GM19240 (cell line): Measurements from ENCODE around the gene BOC.
A peak's percentile ranks its signal among the peaks of the same experiment; 100 is the strongest.

Source experiments
- DNase-seq: peaks from one replicate; pipeline ENCODE4 v3.0.0; 2011; ENCODE audit warnings: low spot score; ENCODE audit not compliant: insufficient read length

The BOC gene

GRCh38 chr3:113223475-113224281 is 12.3 kb downstream of the BOC start:
- peak; percentile 57 for DNase-seq

DNA sequence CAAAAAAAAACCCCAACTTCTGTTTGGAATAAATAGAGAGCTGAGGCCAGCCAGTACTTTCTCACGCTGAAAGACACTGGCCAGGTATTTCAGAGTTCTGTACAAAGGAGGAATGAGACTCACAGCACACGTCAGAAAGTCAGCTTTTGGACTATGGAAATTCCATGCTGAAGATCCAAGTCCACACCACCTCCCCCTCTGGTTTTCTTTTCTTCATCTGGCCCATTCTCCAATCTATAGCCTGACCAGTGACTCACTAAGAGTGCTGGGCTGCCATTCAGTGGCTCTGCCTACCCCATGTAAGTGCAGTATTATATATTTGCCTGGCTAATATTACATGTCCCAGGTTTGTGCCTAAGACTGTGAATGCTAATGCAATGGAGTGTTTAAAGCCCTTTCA is 13.9 kb downstream of the BOC start:
- DNase-seq, result no peak

DNA sequence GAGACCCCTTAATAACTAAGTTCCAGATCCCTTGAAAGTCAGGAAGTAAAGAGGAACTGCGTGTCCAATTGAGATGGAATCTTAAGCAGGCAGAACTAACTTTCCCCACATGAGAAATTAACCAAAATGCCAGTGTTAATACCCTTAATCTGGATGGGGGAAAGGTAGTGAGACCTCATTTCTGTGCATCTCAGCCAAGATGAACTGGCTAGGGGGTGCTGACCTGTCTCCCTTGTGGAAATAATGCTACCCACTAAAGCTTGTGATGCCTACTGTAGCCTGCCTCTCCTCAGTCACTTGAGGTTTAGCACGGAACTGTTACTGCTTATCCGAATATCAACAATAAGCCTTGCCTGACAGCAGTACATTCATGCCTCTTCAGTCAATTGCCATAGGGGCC is 15.1 kb downstream of the BOC start:
- no peak for DNase-seq

DNA sequence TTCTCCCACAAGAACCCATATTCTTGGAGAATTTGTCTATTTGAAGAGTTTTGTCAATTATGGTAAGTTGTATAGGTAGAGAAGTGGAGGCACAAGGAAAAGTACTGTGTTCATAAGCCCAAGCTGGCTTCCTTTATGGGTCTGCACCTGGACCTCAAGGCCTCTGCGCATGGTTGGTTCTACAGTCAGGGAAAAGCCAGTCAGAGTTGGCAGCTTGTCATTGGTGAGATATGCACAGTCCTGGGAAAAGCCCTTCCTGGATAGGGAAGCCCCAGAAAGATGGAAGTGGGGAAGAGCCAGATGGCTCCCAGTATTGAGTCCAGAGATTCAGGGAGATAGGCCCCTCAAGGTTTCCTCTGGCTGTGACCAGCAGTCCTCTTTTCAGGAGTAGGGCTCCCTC is 15.8 kb downstream of the BOC start:
- no peak for DNase-seq

DNA sequence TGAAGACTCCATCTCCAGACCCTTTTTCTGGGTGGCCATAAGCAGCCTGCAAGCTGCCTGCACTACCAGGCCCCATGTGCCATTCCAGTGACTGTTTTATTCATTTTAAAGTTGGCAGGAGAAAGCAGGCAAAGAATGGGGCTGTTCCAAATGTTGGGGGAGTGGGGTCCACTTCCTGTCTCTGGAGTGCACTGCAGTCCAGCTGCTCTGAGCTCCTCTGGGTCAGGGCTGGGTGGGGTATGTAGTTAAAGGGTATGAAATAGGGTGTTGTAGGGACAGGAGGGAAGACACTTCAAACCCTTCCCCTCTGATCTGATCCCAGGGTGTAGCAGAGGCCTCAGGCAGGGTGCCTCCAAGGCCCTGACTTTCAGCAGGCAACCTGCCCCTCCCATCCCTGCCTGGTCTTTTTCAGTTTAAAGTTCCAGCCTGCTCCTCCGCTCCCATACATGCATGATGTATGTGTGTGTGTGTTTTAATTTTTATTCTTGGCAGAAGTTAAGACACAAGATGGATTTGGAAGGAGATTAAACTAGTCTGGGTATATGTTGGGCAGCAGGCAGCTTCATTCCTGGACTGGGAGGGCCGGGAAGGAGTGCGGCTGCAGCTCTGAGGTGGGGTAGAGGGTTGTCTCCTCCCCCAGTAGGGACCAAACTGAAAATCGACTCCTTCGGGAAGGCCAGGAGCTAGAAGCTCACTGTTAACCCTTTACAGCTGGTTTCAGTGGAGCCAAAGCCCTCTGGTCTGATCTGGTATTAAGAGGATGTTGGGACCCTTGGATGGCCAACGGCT is 17.3 kb downstream of the BOC start:
- DNase-seq, result no peak

DNA sequence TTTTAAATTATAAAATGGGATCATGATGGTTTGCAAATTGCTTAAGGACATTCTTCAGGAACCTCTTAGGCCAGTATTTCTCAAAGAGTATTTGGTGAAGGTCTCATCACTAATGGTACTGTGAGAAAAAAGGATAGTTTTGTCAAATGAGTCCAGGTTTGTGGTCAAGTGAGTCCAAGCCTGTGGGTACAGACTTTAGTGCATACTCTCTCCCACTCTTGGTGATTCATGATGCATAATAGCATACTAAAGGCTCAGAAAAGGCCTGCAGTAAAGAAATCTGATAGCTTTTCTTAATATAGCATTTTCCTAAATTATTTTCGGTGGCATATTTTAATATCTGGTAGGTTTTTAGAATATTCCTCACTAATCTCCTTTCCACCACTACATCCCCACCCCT is 20.0 kb downstream of the BOC start:
- DNase-seq, result no peak

DNA sequence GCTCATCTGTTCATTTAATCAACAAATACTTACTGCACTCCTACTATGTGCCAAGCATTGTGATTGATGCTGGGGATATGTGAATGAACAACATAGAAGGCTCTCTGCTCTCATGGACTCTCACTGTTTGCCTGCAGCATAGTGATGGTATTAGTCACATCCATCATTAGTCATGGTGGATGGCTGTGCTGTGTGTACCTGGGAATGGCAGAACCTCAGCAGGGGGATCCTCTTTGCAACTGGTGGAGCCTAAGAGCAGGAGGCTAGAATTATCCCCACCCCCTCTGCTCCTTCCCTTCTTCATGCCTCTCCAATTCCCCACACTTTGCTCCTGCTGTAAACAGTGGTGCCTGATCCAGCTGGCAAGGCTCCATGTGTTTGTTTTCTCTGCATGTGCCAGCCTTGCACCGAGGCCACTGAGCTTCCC is 20.5 kb downstream of the BOC start:
- DNase-seq, result no peak

DNA sequence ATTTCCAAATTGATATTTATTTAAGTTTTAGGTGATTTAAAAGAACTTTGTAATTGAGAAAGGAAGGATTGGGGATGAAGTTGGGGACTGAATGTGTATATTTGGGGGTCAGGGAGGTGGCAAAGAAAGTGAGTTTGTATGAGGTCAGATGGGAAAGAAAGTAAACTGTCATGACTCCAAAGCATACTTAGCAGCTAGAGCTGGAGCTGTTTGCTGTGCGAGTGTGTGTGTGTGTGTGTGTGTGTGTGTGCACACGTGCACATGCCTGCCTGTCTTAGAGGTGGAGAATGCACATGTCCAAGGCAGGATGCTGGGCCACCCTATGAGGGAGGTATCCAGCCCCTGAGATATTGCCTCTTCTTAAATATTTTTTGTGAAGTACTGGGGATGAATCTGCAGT is 21.0 kb downstream of the BOC start:
- DNase-seq, result no peak

- DNase-seq, result no peak
Measured at GRCh38 chr3:113233497-113233896, 22.1 kb downstream of the BOC start.

- DNase-seq, result no peak
Measured at GRCh38 chr3:113234028-113234427, 22.7 kb downstream of the BOC start.

DNA sequence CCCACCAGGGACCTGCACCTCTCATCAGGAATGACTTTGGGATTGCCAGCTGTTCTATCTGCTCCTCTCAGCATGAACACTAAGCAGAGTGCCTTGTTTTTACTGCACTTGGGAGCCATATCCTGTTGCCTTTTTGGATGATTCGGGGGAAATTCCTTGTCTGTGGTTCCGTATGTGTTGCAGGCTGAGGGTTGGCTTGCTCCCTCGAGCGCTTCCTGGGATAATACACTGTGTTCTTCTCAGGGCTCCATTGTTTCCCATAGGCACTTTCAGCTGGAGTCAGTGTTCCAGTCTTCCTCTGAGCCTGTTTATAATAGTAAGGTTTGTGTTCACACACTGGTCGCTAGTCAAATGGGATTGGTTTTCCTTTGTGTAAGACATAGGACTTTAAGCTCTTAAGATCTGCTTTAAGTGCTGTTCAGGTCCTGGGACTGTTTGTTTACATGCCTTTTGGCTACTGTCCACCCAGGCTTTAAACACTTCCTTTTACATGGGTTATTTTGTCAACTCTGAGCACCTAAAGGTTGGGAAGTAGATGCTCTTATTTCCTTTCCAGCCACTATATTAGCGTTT is 23.4 kb downstream of the BOC start:
- no peak for DNase-seq

- no peak for DNase-seq
Measured at GRCh38 chr3:113238503-113238902, 27.1 kb downstream of the BOC start.

- DNase-seq, result no peak
Measured at GRCh38 chr3:113240841-113241240, 29.5 kb downstream of the BOC start.

DNA sequence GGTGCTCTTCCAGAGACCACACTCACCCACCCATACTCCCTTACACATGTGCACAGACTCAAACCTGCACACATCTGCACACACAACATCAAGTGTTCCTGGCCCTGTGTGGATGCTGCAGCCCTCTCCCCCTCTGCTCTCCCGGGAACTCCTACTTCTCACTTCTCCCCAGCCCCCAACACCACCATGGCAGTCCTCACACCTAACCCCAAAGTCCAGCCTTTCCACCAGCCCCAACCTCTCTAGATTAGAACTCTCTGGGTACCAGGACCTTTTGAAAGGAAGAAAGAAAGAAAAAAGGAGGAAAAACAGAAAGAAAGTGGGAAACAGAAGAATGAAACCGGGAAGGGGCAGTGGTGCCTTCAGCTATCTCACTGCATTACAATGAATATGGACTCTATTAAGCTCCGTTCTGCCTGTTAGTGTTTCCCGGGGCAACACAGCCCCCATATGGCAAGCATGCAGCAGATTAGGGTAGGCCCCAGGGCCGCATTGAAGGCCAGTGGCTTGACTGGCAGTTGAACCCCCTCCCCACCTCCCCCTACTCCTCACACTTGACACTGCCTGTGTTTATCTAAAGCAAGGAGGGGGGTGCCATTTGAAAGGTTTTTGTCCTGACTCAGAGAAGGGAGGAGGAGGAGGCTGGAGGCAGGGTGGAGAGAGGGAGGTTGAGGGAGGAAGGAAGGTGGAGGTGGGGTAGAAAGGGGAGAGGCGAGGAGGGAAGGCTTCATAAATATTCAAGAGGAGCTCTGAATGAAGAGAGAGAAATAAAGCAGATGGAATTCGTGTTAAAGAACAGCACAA is 30.1 kb downstream of the BOC start:
- no peak for DNase-seq

DNA sequence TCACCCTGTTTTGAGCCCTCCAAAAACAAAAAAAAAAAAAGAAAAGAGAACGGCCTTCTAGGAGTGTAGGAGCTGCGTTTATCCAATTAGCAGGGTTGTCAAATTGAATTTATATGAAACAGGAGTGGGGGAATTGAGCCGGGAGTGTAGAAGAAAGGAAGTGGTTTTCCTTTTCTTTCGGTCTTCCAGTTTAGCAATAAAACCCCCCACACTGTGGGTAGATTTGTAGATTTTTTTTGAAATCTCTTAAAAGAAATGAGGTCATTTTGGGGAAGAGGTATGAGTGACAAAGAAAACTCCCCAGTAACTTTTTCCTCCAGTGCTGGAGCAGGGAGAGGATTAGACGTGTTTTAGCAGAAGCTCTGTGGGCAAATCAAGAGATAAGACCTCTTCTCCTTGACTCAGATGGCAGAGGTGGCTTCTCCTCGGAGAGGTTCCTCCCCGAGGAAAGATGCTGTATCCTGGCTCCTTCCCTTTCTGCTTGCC is 30.8 kb downstream of the BOC start:
- DNase-seq, result no peak

GRCh38 chr3:113243071-113243470 is 31.7 kb downstream of the BOC start:
- DNase-seq, result no peak

DNA sequence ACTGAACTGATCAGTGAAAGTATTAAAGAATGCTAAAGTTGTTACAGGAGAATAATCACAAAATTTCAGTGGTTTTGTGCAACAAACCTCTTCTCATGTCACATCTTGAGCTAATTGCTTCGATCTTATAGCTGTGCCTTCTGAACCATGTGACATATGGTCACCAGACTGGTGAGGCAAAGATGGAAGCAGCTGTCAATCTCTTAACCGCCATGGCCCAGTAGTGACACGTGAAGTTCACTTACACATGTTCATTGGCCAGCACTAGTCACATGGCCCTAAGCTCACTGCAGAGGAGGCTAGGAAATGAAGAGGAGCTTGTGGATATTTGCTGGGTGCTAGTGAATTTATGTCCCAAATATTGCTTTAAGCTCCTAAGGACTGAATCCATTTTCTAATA is 32.5 kb downstream of the BOC start:
- DNase-seq, result no peak

GRCh38 chr3:113245761-113246161 is 34.4 kb downstream of the BOC start:
- DNase-seq, result no peak

- no peak for DNase-seq
Measured at GRCh38 chr3:113247068-113247467, 35.7 kb downstream of the BOC start.

- DNase-seq, result no peak
Measured at GRCh38 chr3:113247675-113248458, 36.5 kb downstream of the BOC start.

DNA sequence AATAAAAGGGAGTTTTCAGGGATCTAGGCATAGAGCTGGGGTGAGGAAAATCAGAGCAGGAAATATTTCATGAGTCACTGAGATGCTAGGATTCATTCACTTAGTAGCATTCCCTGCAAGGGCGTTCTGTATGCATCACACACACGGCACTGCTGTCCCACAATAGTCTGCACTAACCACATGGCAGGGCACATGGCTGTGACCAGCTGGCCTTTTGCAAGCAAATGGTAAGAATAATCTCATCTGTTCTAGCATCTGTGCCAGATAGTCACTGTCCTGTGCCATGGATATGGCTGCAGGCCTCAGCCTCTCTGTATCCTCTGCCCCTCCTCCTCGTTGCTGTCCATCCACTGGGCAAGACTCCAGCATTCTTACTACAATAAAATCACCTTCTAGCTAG is 37.8 kb downstream of the BOC start:
- no peak for DNase-seq
